ENCODE data around the gene TMEM217.

DNA sequence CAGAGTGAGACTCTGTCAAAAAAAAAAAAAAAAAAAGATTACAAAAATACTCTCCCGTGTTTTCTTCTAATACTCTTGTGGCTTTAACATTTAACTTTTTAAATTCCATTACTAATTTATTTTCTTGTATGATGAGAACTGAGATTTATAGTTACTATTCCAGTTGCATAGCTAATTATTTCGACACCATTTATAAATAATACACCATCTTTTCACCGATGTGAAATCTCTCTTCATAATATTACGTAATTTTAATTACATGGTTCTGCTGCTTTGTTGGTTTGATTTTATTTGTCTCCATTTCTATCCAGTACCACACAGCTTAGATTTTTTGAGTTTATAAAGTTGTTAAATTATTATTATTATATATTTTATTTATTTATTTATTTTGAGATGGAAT lies 42.0 kb upstream of the TMEM217 start:
- TF ChIP-seq EZH2 (IDR thresholded peaks at IDR 0.05) = no peak
- no peak for TF ChIP-seq FOXP2 (optimal IDR thresholded peaks at IDR 0.05; ENCODE audit: control extremely low read depth, extremely low read length, insufficient read depth)

Data from SK-N-MC (cell line).